Lower leg skin (tissue), 4 donors: ENCODE data around the gene NUTM2E. TPM values are rescaled to one million over a fixed set of nuclear protein-coding genes. Genes with fewer than 3 reads are reported as not detected.
A peak's percentile ranks its signal among the peaks of the same experiment; 100 is the strongest.
"Not testable (repeated sequence)": the region's sequence is repeated elsewhere in the genome, so short reads cannot be mapped to it uniquely, and the experiment has no call there.

Source experiments
- DNase-seq, 2 donors: peaks; one replicate each; pipeline ENCODE4 v3.0.0-alpha.2; 2019; ENCODE audit warnings: low spot score in 2 of 2
- H3K4me3 ChIP-seq: fragments of 200-600 bp; sonication (generic); 2 replicates; pipeline ENCODE4 v1.5.1; 2017; ENCODE audit warnings: mild to moderate bottlenecking, low read depth; ENCODE audit not compliant: poor library complexity, severe bottlenecking
- WGBS, 2 donors: methylation state at CpG; one replicate each; pipeline ENCODE4 v1.1.5; 2018; 5-methylcytosine and 5-hydroxymethylcytosine counted together
- intact Hi-C: fragments of 100-400 bp; cut with DNase I; formaldehyde crosslinking; loops from one replicate; pipeline ENCODE4 v1.15.0; 2023; ENCODE audit warnings: low total_unique reads
- total RNA-seq, 4 donors: library from RNA; depleted of rRNA; stranded (reverse); fragments of >200 nt; gene quantifications; one replicate each; pipeline ENCODE4 v1.1.0, GENCODE V29; 2016

Gene NUTM2E
- total RNA-seq, 4 donors from 2014 or later, result 0.36 to 0.72 TPM; not detected in 2

- peak overlapping the region; percentile 62 for H3K4me3 ChIP-seq
- intact Hi-C loops, DNase-seq: not testable (repeated sequence)
- WGBS, 2 donors, result 2% methylated on average over 21 of the region's 44 CpGs; no CpG with 5 or more reads in 1 of the 2 donors
Observed at GRCh38 chr10:79826131-79826495, 426 bp upstream of the NUTM2E start.

- H3K4me3 ChIP-seq, intact Hi-C loops, DNase-seq: not testable (repeated sequence)
- WGBS, 2 donors, result 68 to 80% methylated on average over 3 of the region's 3 CpGs
Observed at GRCh38 chr10:79833833-79834232, 7.3 kb downstream of the NUTM2E start.

GRCh38 chr10:79835891-79836290 lies 9.4 kb downstream of the NUTM2E start:
- WGBS, 2 donors, result 73 to 77% methylated on average over 1 to 2 of the region's 2 CpGs
- DNase-seq, intact Hi-C loops, H3K4me3 ChIP-seq: not testable (repeated sequence)

DNA sequence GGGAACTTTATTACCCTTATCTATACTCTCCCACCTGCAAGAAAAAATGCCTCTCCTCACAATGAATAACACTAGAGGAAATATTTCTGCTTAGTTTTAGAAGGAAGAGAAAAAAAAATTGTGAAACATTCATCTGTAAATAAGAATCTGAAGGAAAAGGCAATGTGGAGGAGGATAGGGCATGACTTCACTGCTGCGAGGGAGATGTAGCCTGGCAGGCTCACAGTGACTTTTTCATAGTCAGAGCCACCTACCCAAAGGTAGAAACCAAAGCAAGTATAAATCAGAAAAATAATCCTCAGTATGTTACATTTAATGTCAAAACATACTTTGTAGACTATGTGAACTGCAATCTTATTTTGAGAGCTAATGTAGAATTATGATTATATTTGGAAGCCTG lies 10.4 kb downstream of the NUTM2E start:
- intact Hi-C loops, DNase-seq, H3K4me3 ChIP-seq: not testable (repeated sequence)
- 54 to 58% methylated on average over 1 of the region's 1 CpG for WGBS, 2 donors

DNA sequence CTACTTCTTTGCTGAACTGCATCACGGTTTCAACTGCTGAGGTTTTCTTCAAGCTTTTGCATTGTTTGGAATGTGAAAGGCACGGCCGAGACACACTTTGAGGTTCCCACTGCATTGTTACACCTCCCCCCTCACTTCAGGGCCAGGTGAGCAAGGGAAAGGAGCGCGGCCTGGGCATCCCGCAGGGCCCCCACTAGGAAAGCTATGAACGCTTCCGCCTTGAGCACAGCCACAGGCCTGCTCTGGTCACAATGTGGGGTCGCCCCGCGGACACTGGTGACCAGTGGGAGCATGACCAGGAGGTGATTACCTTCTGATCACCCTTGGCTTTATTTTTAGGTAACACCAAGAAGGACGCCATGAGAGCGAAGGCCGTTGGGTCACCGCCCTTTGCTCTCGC lies 11.9 kb downstream of the NUTM2E start:
- intact Hi-C loops, H3K4me3 ChIP-seq: not testable (repeated sequence)

DNA sequence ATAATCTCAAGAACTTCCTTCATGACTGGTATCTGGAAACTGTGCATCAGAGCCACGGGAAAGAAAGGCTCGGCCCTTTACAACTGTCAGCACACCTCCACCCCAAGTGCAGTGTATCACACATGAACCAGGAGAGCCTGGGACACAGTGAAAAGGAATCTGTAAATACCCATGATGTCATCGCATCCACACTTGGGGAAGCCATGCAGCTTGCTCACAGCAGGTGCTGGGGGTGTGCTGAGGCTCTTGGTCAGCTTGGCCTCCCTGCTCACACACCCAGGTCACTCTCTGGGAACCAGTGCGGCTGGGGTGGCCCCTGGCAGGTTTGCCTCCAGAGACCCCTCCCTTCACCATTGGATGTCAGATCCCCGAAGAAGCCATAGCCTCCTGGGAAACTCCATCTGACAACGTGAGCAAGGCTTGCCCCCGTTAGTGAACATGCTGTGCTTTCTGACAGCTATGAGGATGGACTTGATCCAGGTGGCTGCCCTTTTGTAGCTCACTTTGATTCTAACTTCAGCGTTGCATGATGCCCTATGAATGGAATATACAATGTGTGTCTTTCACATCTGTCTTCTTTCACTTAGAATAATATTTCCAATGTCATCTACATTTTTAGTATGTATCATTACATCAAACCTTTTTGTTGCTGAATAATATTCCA lies 26.8 kb downstream of the NUTM2E start:
- DNase-seq, H3K4me3 ChIP-seq, intact Hi-C loops: not testable (repeated sequence)
- WGBS, 2 donors, result no CpG with 5 or more reads among the region's 8 CpGs

More for the DNA sequence above, 11.9 kb downstream of the NUTM2E start:
- WGBS, 2 donors, result 73 to 85% methylated on average over 6 to 7 of the region's 16 CpGs
- not testable (repeated sequence) for DNase-seq

DNA sequence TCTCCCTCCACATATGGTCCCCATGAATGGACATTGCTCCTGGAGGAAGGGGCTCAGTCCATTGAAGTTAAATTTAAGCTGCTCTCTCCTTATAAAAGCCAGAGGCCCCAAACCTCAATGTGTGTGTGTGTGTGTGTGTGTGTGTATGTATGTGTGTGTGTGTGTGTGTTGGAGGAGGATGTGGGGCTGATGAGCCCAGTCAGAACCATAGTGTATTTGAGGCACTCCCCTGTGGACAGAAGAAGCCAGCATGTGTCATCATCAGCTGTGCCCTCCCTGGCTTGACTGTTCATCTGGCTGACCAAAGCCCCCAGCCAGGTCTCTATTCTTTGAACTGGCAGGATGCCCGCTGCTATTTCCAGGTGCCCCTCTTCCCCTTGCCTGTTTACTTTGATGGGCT lies 35.7 kb downstream of the NUTM2E start:
- WGBS, 2 donors, result 73 to 100% methylated on average over 1 of the region's 1 CpG

GRCh38 chr10:79862803-79863202 lies 36.3 kb downstream of the NUTM2E start:
- intact Hi-C loops, DNase-seq, H3K4me3 ChIP-seq: not testable (repeated sequence)
- WGBS, 2 donors, result no CpG with 5 or more reads among the region's 3 CpGs

More for the DNA sequence above, 35.7 kb downstream of the NUTM2E start:
- H3K4me3 ChIP-seq, intact Hi-C loops, DNase-seq: not testable (repeated sequence)

GRCh38 chr10:79866903-79867551 lies 40.5 kb downstream of the NUTM2E start:
- WGBS, 2 donors, result 68 to 84% methylated on average over 3 of the region's 9 CpGs
- H3K4me3 ChIP-seq, intact Hi-C loops, DNase-seq: not testable (repeated sequence)

DNA sequence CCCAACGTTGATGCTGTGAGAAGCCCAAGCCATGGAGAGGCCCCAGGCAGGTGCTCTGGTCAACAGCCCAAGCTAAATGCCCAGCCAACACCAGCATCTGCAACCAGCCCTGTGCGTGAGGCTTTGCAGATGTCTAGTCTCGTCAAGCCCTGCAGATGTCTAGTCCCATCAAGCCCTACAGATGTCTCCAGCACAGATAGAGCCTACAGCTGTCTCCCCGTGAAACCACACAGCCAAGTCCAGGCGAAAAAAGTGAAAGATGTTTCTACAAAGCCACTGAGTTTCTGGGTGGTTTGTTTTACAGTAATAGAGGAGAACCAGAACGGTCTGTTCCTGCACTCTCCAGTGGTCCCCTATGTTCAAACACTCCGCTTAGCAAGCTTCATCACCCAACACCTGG lies 41.5 kb downstream of the NUTM2E start:
- intact Hi-C loops, DNase-seq, H3K4me3 ChIP-seq: not testable (repeated sequence)
- WGBS, 2 donors, result 61 to 74% methylated on average over 5 to 7 of the region's 7 CpGs

DNA sequence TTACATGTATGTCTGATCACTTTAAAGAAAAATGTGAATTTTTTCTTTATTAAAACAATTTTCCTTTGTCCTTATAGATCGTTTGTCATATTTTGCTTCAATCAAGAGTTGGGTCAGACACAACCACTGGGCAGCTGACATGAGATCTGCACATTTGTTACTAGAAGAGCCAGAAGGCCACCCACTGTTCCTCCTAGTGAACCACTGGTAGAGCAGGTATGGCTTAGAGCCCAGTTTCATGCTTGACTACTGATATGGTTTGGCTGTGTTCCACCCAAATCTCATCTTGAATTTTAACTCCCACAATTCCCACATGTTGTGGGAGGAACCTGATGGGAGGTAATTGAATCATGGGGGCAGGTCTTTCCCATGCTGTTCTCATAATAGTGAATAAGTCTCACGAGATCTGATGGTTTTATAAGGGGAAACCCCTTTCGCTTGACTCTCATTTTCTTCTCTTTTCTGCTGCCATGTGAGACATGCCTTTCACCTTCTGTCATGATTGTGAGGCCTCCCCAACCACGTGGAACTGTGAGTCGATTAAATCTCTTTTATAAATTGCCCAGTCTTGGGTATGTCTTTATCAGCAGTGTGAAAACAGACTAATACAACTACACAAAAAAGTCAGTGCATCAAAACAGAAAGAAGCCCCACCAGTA lies 43.0 kb downstream of the NUTM2E start:
- intact Hi-C loops, result not testable (repeated sequence)
- 50 to 51% methylated on average over 5 of the region's 5 CpGs for WGBS, 2 donors

DNA sequence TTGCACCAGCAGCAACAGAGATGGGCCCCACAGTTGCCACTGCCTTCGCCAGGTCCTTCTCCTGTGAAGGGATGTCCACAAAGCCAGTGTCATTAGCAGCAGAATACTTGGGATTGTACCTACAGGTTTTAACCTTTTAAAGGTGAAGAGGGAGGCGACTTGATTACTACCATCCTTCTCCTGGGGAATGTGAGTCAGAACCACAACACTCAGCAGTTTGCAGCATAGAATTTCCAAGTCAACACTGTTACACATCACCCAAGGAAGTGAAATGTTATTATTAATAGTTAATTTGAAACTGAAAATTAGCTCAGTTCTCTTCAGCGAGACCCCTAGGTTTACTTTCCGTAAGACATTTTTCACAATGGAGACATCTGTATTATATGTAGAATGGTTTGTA lies 45.2 kb downstream of the NUTM2E start:
- intact Hi-C loops, H3K4me3 ChIP-seq, DNase-seq: not testable (repeated sequence)
- WGBS, 2 donors, result 89% methylated on average over 4 of the region's 4 CpGs

More for the DNA sequence above, 43.0 kb downstream of the NUTM2E start:
- DNase-seq, H3K4me3 ChIP-seq: not testable (repeated sequence)
